Gastrocnemius medialis (tissue), 4 donors: ENCODE measurements around the gene HAVCR1. TPM values are rescaled to one million over a fixed set of nuclear protein-coding genes. Genes with fewer than 3 reads are reported as not detected.
"Not testable (repeated sequence)": the region's sequence is repeated elsewhere in the genome, so short reads cannot be mapped to it uniquely, and the experiment has no call there.

Source experiments
- ATAC-seq, 2 donors: fragments of 150-250 bp; one replicate each; pipeline ENCODE4 v1.9.1; 2016
- DNase-seq, 2 donors: peaks; one replicate each; pipeline ENCODE4 v3.0.0-alpha.2; 2019
- H3K27ac ChIP-seq, 4 donors: fragments of 200-600 bp; sonication (generic); 1 replicate in 1 of 4; 2 replicates in 3 of 4; pipeline ENCODE4 v1.5.1; 2016 to 2018; ENCODE audit warnings: mild to moderate bottlenecking in 2 of 4, moderate library complexity in 1 of 4
- H3K27me3 ChIP-seq, 3 donors: fragments of 200-600 bp; sonication (generic) in 2 of 3; 1 replicate in 1 of 3; 2 replicates in 2 of 3; pipeline versions ENCODE4 v1.5.1 to v1.6.0; 2016 to 2019; ENCODE audit warnings: mild to moderate bottlenecking in 1 of 3, moderate library complexity in 1 of 3
- H3K36me3 ChIP-seq, 2 donors: fragments of 200-600 bp; sonication (generic) in 1 of 2; one replicate each; pipeline ENCODE4 v1.5.1; 2017 to 2018
- H3K4me1 ChIP-seq, 2 donors: fragments of 200-600 bp; sonication (generic) in 1 of 2; one replicate each; pipeline ENCODE4 v1.5.1; 2016 to 2017; ENCODE audit warnings: mild to moderate bottlenecking in 2 of 2
- H3K4me3 ChIP-seq, 4 donors: fragments of 200-600 bp; sonication (generic) in 3 of 4; 1 replicate in 1 of 4; 2 replicates in 3 of 4; pipeline ENCODE4 v1.5.1; 2016 to 2019; ENCODE audit warnings: mild to moderate bottlenecking in 2 of 4
- H3K9me3 ChIP-seq, 3 donors: fragments of 200-600 bp; sonication (generic) in 2 of 3; 1 replicate in 1 of 3; 2 replicates in 2 of 3; pipeline ENCODE4 v1.5.1; 2016 to 2019
- POLR2A ChIP-seq, 2 donors: fragments of 450-650 bp; IDR thresholded peaks; one replicate each; pipeline ENCODE4 v1.6.1; 2017; ENCODE audit warnings: antibody characterized with exemption in 2 of 2, mild to moderate bottlenecking in 2 of 2, moderate library complexity in 2 of 2
- in situ Hi-C, 4 donors: fragments of 200-750 bp; cut with MboI; loops; one replicate each; pipeline versions ENCODE4 v1.15.0 to v1.8.0; 2017; ENCODE audit warnings: low sequenced_read_pairs in 4 of 4
- intact Hi-C: fragments of 100-400 bp; cut with DNase I; formaldehyde crosslinking; loops from one replicate; pipeline ENCODE4 v1.15.1; 2023; ENCODE audit warnings: low total_unique reads
- total RNA-seq, 4 donors: library from RNA; depleted of rRNA; stranded (reverse); fragments of >200 nt; gene quantifications; one replicate each; pipeline versions ENCODE4 v1.1.0 to v1.2.3, GENCODE V29; 2016
- TF ChIP-seq, protein P1 (sequence below), 5 experiments: fragments of 450-650 bp in 3 of 5; fragments of 200-600 bp in 2 of 5; sonication (generic) in 2 of 5; IDR thresholded peaks in 4 of 5; conservative IDR thresholded peaks in 1 of 5; 1 replicate in 4 of 5; 2 replicates in 1 of 5; pipeline ENCODE4 v1.5.1; 2016 to 2019; ENCODE audit warnings: antibody characterized with exemption in 5 of 5, mild to moderate bottlenecking in 3 of 5, moderate library complexity in 3 of 5

Gene HAVCR1
- total RNA-seq, 4 donors from 2014 or later, result not detected

DNA sequence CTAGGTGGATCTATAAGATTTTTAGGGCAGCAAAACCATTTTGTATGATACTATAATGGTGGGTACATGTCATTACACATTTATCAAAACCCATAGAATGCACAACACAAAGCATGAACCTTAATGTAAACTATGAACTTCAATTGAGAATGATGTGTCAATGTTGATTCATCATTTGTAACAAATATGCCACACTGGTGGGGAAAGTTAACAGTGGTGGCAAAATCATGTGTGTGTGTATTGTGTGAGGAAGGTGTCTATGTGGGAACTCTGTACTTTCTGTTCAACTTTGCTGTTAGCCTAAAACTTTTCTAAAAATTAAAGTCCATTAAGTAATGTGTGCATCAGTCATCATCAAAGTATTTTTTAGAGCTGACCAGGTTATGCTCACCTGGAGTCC lies 38.9 kb downstream of the HAVCR1 start:
- intact Hi-C loops (no loop called here), in situ Hi-C loops (no loop called here)
- ATAC-seq (no peak), DNase-seq (no peak)
- Histone ChIP-seq H3K4me1 (no peaks in the 10 kb centered on the region), H3K36me3 (no peaks in the 10 kb centered on the region), H3K9me3 (no peaks in the 10 kb centered on the region), H3K4me3 (no peak overlapping the region), H3K27ac (no peak overlapping the region), H3K27me3 (no peaks in the 10 kb centered on the region)
- TF ChIP-seq POLR2A (IDR thresholded peaks at IDR 0.05), result no peak
- TF ChIP-seq, protein P1, sequence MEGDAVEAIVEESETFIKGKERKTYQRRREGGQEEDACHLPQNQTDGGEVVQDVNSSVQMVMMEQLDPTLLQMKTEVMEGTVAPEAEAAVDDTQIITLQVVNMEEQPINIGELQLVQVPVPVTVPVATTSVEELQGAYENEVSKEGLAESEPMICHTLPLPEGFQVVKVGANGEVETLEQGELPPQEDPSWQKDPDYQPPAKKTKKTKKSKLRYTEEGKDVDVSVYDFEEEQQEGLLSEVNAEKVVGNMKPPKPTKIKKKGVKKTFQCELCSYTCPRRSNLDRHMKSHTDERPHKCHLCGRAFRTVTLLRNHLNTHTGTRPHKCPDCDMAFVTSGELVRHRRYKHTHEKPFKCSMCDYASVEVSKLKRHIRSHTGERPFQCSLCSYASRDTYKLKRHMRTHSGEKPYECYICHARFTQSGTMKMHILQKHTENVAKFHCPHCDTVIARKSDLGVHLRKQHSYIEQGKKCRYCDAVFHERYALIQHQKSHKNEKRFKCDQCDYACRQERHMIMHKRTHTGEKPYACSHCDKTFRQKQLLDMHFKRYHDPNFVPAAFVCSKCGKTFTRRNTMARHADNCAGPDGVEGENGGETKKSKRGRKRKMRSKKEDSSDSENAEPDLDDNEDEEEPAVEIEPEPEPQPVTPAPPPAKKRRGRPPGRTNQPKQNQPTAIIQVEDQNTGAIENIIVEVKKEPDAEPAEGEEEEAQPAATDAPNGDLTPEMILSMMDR (IDR thresholded peaks at IDR 0.05 in 4 of 5, conservative IDR thresholded peaks at IDR 0.05 in 1 of 5), result no peak

DNA sequence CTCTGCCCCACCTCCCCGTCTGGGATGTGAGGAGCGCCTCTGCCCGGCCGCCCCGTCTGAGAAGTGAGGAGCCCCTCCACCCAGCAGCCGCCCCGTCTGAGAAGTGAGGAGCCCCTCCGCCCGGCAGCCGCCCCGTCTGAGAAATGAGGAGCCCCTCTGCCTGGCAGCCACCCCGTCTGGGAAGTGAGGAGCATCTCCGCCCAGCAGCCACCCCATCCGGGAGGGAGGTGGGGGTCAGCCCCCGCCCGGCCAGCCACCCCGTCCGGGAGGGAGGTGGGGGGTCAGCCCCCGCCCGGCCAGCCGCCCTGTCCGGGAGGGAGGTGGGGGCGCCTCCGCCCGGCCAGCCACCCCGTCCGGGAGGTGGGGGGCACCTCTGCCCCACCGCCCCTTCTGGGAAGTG lies 44.8 kb downstream of the HAVCR1 start:
- intact Hi-C loops, H3K27ac ChIP-seq, DNase-seq, ATAC-seq, H3K4me1 ChIP-seq, in situ Hi-C loops, H3K36me3 ChIP-seq, H3K9me3 ChIP-seq, H3K4me3 ChIP-seq, H3K27me3 ChIP-seq: not testable (repeated sequence)

DNA sequence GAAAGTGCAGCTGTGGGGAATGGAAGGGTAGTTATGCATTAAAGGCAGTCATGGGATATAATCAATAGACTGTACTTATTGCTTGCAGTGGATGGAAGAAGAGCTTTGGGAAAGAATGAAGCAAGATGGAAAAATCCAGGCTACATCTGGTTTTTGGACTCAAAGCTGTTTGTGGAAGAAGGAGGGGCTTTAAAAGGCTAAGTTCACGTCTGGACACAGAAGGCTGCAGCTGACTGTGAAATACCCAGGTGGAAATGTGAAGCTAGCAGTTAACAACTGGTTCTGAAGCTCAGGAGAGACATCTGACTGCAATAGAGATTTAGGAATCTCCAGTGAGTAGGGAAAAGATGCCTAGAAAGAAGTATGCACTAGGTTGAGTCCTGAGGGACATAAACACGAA lies 52.7 kb downstream of the HAVCR1 start:
- H3K27ac ChIP-seq, result no peak overlapping the region
- TF ChIP-seq POLR2A (IDR thresholded peaks at IDR 0.05), result no peak
- TF ChIP-seq, protein P1 (IDR thresholded peaks at IDR 0.05 in 4 of 5, conservative IDR thresholded peaks at IDR 0.05 in 1 of 5), result no peak
- DNase-seq (no peak), ATAC-seq (no peak)
- no peaks in the 10 kb centered on the region for H3K27me3 ChIP-seq
- no peaks in the 10 kb centered on the region for H3K9me3 ChIP-seq
- H3K36me3 ChIP-seq, result no peaks in the 10 kb centered on the region
- intact Hi-C loops, result no loop called here
- no peak overlapping the region for H3K4me3 ChIP-seq
- in situ Hi-C loops, result no loop called here
- no peaks in the 10 kb centered on the region for H3K4me1 ChIP-seq

DNA sequence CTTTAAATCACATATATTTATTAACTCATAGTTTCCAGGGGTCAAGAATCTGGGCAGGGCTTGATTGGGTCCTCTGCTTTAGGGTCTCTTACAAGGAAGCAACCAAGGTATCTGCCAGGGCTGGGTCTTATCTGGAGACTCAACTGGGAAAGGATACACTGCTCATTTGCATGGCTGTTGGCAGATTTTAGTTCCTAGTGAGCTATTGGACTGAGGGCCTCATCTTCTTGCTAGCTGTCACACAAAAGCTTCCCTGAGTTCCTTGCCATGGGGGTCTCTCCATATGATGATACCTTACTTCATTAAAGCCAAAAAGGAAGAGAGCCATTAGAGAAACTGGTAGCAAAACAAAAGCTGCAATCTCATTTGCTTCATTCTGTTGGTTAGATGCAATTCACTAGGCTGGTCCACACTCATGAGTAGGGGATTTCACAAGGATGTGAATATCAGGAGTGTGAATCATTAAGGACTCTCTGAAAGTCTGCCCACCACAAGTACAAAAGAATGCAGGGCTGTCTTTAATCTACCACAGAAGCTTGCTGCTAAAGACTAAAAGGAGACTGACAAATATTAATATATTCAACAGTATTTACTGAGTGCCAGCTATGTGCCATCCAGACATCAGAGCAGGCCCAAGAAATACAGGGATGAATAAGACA lies 53.9 kb downstream of the HAVCR1 start:
- no peak overlapping the region for H3K27ac ChIP-seq
- ATAC-seq (no peak), DNase-seq (no peak)
- no peaks in the 10 kb centered on the region for H3K4me1 ChIP-seq
- no peak for TF ChIP-seq POLR2A (IDR thresholded peaks at IDR 0.05)
- TF ChIP-seq, protein P1 (IDR thresholded peaks at IDR 0.05 in 4 of 5, conservative IDR thresholded peaks at IDR 0.05 in 1 of 5), result no peak
- H3K9me3 ChIP-seq, result no peaks in the 10 kb centered on the region
- H3K36me3 ChIP-seq, result no peaks in the 10 kb centered on the region
- in situ Hi-C loops (no loop called here), intact Hi-C loops (no loop called here)
- H3K27me3 ChIP-seq, result no peaks in the 10 kb centered on the region
- H3K4me3 ChIP-seq, result no peak overlapping the region

DNA sequence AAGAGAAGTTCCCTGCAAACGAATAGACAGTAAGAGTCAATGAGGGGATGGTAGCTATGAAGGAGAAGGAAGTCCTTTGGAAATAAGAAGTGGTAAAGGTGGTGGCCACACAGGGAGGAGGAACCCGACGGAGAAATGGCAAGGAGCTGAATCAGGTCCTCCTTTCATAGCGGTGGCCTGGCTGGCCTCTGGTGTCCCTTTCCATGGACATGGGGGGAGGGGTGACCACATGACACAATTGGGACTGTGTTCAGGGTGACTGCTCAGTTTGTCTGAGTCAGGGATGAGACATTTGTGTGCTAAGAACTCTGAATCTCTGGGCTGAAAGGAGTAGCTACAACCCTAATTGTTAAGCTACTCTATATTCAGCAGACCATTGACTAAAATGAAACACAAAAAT lies 67.2 kb downstream of the HAVCR1 start:
- Histone ChIP-seq H3K4me3 (no peak overlapping the region), H3K27ac (no peak overlapping the region), H3K27me3 (no peaks in the 10 kb centered on the region), H3K9me3 (no peaks in the 10 kb centered on the region), H3K36me3 (no peaks in the 10 kb centered on the region), H3K4me1 (no peaks in the 10 kb centered on the region)
- ATAC-seq (no peak), DNase-seq (no peak)
- in situ Hi-C loops, result no loop called here
- TF ChIP-seq, protein P1 (IDR thresholded peaks at IDR 0.05 in 4 of 5, conservative IDR thresholded peaks at IDR 0.05 in 1 of 5), result no peak
- TF ChIP-seq POLR2A (IDR thresholded peaks at IDR 0.05), result no peak
- intact Hi-C loops, result no loop called here
